HEK293 (cell line): ENCODE measurements around the gene KY.
A peak's percentile ranks its signal among the peaks of the same experiment; 100 is the strongest.

Source experiments
- CTCF ChIA-PET: fragments of 350-600 bp; formaldehyde crosslinking; extraction: SDS; loops from one replicate; lab custom pipeline; 2021; ENCODE audit warnings: antibody characterized with exemption; lab: Yijun Ruan, JAX
- POLR2A ChIA-PET: fragments of 300-600 bp; formaldehyde crosslinking; extraction: SDS; loops from one replicate; lab custom pipeline; 2020; ENCODE audit warnings: antibody characterized with exemption, inconsistent platforms; lab: Yijun Ruan, JAX
- H3K27ac ChIP-seq: fragments of 200-500 bp; sonication (Bioruptor generic); 2 replicates; pipeline ENCODE4 v1.5.1; 2014; ENCODE audit warnings: low read depth, low read length, control low read depth, inconsistent platforms; ENCODE audit errors: extremely low read depth
- H3K36me3 ChIP-seq, 2 experiments: fragments of 200-500 bp in 1 of 2; sonication (Bioruptor generic) in 1 of 2; 1 replicate in 1 of 2; 2 replicates in 1 of 2; pipeline ENCODE4 v1.5.1; 2014 to 2017; ENCODE audit warnings: inconsistent platforms in 2 of 2, low read length in 2 of 2; ENCODE audit not compliant: control insufficient read depth in 2 of 2, insufficient read depth in 1 of 2
- H3K4me1 ChIP-seq: fragments of 200-500 bp; sonication (Bioruptor generic); 2 replicates; pipeline ENCODE4 v1.5.1; 2014; ENCODE audit warnings: mild to moderate bottlenecking, low read length, inconsistent platforms; ENCODE audit not compliant: control insufficient read depth, insufficient read depth
- H3K4me3 ChIP-seq: 2 replicates; pipeline ENCODE4 v1.5.1; 2011; ENCODE audit warnings: low read depth, mild to moderate bottlenecking, control low read depth, low read length, moderate library complexity
- H3K9me3 ChIP-seq: fragments of 200-500 bp; sonication (Bioruptor generic); 2 replicates; pipeline ENCODE4 v1.5.1; 2014; ENCODE audit warnings: low read depth, low read length, inconsistent platforms; ENCODE audit not compliant: control insufficient read depth, insufficient read depth
- GLIS1 ChIP-seq: fragments of 450-650 bp; formaldehyde crosslinking; IDR thresholded peaks from 2 replicates; pipeline ENCODE4 v1.5.1; 2016; ENCODE audit warnings: missing biosample characterization, missing genetic modification characterization
- HOXC10 ChIP-seq: sonication (generic); formaldehyde crosslinking; IDR thresholded peaks from 2 replicates; pipeline ENCODE4 v1.8.1; 2023; ENCODE audit warnings: mild to moderate bottlenecking, missing genetic modification reagents
- REPIN1 ChIP-seq: fragments of 450-650 bp; formaldehyde crosslinking; IDR thresholded peaks from 2 replicates; pipeline ENCODE4 v1.5.1; 2017; ENCODE audit warnings: missing biosample characterization, missing genetic modification characterization, low read depth
- SCRT1 ChIP-seq: fragments of 450-650 bp; formaldehyde crosslinking; IDR thresholded peaks from 2 replicates; pipeline ENCODE4 v1.5.1; 2016; ENCODE audit warnings: missing biosample characterization, missing genetic modification characterization, borderline replicate concordance
- TCF7L2 ChIP-seq: IDR thresholded peaks from 2 replicates; pipeline ENCODE4 v1.6.1; 2011; ENCODE audit warnings: low read depth, mild to moderate bottlenecking, inconsistent platforms, low read length, moderate library complexity, borderline replicate concordance
- ZNF10 ChIP-seq: fragments of 450-650 bp; formaldehyde crosslinking; IDR thresholded peaks from 2 replicates; pipeline ENCODE4 v1.5.1; 2017; ENCODE audit warnings: missing biosample characterization, missing genetic modification characterization
- ZNF112 ChIP-seq: fragments of 450-650 bp; formaldehyde crosslinking; IDR thresholded peaks from 2 replicates; pipeline ENCODE4 v1.5.0; 2017; ENCODE audit warnings: missing biosample characterization, missing genetic modification characterization
- ZNF140 ChIP-seq: fragments of 450-650 bp; formaldehyde crosslinking; IDR thresholded peaks from 2 replicates; pipeline ENCODE4 v1.5.1; 2016; ENCODE audit warnings: missing biosample characterization, missing genetic modification characterization
- ZNF211 ChIP-seq: fragments of 450-650 bp; formaldehyde crosslinking; IDR thresholded peaks from 2 replicates; pipeline ENCODE4 v1.5.1; 2016; ENCODE audit warnings: low read depth, missing biosample characterization, missing genetic modification characterization
- ZNF311 ChIP-seq: fragments of 450-650 bp; formaldehyde crosslinking; IDR thresholded peaks from 2 replicates; pipeline ENCODE4 v1.5.1; 2017; ENCODE audit warnings: missing biosample characterization, missing genetic modification characterization, borderline replicate concordance
- ZNF37A ChIP-seq: fragments of 450-650 bp; IDR thresholded peaks from 2 replicates; pipeline ENCODE4 v1.5.1; 2018; ENCODE audit warnings: missing biosample characterization, missing genetic modification characterization
- ZNF391 ChIP-seq: fragments of 450-650 bp; formaldehyde crosslinking; IDR thresholded peaks from 2 replicates; pipeline ENCODE4 v1.5.1; 2016; ENCODE audit warnings: low read depth, missing biosample characterization, missing genetic modification characterization, borderline replicate concordance
- ZNF621 ChIP-seq: fragments of 450-650 bp; formaldehyde crosslinking; IDR thresholded peaks from 2 replicates; pipeline ENCODE4 v1.5.1; 2017; ENCODE audit warnings: missing biosample characterization, missing genetic modification characterization
- ZNF830 ChIP-seq: fragments of 450-650 bp; IDR thresholded peaks from 2 replicates; pipeline ENCODE4 v1.5.0; 2018; ENCODE audit warnings: missing biosample characterization, missing genetic modification characterization, low read depth, mild to moderate bottlenecking, moderate library complexity
- TF ChIP-seq, protein P1 (sequence below): fragments of 450-650 bp; formaldehyde crosslinking; IDR thresholded peaks from 2 replicates; pipeline ENCODE4 v1.5.1; 2017; ENCODE audit warnings: missing biosample characterization, missing genetic modification characterization
- TF ChIP-seq, protein P2 (sequence below): fragments of 450-650 bp; formaldehyde crosslinking; IDR thresholded peaks from 2 replicates; pipeline ENCODE4 v1.5.1; 2016; ENCODE audit warnings: missing biosample characterization, missing genetic modification characterization, borderline replicate concordance
- TF ChIP-seq, protein P3 (sequence below): fragments of 450-650 bp; formaldehyde crosslinking; IDR thresholded peaks from 2 replicates; pipeline ENCODE4 v1.5.1; 2016; ENCODE audit warnings: missing biosample characterization, missing genetic modification characterization
- TF ChIP-seq, protein P4 (sequence below): fragments of 450-650 bp; formaldehyde crosslinking; IDR thresholded peaks from 2 replicates; pipeline ENCODE4 v1.5.1; 2016; ENCODE audit warnings: missing biosample characterization, missing genetic modification characterization

KY gene

DNA sequence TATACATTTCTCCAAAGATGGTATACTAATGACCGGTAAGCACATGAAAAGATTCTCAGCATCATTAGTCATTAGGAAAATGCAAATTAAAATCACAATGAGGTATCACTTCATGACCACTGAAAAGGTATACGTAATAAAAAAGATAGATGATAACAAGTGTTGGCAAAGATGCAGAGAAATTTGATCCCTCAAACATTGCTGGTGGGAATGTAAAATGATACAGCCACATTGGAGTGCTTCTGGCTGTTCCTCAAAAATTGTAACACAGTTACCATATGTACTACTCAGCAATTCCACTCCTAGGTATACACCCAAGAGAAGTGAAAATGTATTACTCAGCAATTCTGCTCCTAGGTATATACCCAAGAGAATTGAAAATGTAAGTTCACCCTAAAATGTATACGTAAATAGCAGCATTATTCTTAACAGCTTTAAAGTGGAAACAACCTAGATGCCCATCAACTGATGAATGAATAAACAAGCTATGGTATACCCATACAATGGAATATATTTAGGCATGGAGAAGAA is 25.0 kb upstream of the KY start:
- no peak for TF ChIP-seq REPIN1 (tag by site-specific recombination)
- TF ChIP-seq ZNF112 (tag by site-specific recombination): no peak
- no peak for TF ChIP-seq ZNF311 (tag by site-specific recombination)
- TF ChIP-seq HOXC10 (CRISPR knock-in tag): no peak
- TF ChIP-seq ZNF211 (tag by site-specific recombination): no peak
- TF ChIP-seq TCF7L2: no peak
- TF ChIP-seq, protein P1, sequence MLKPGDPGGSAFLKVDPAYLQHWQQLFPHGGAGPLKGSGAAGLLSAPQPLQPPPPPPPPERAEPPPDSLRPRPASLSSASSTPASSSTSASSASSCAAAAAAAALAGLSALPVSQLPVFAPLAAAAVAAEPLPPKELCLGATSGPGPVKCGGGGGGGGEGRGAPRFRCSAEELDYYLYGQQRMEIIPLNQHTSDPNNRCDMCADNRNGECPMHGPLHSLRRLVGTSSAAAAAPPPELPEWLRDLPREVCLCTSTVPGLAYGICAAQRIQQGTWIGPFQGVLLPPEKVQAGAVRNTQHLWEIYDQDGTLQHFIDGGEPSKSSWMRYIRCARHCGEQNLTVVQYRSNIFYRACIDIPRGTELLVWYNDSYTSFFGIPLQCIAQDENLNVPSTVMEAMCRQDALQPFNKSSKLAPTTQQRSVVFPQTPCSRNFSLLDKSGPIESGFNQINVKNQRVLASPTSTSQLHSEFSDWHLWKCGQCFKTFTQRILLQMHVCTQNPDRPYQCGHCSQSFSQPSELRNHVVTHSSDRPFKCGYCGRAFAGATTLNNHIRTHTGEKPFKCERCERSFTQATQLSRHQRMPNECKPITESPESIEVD (tag by site-specific recombination): no peak
- no peak for TF ChIP-seq ZNF621
- peak; percentile 93 for TF ChIP-seq ZNF140
- TF ChIP-seq, protein P2, sequence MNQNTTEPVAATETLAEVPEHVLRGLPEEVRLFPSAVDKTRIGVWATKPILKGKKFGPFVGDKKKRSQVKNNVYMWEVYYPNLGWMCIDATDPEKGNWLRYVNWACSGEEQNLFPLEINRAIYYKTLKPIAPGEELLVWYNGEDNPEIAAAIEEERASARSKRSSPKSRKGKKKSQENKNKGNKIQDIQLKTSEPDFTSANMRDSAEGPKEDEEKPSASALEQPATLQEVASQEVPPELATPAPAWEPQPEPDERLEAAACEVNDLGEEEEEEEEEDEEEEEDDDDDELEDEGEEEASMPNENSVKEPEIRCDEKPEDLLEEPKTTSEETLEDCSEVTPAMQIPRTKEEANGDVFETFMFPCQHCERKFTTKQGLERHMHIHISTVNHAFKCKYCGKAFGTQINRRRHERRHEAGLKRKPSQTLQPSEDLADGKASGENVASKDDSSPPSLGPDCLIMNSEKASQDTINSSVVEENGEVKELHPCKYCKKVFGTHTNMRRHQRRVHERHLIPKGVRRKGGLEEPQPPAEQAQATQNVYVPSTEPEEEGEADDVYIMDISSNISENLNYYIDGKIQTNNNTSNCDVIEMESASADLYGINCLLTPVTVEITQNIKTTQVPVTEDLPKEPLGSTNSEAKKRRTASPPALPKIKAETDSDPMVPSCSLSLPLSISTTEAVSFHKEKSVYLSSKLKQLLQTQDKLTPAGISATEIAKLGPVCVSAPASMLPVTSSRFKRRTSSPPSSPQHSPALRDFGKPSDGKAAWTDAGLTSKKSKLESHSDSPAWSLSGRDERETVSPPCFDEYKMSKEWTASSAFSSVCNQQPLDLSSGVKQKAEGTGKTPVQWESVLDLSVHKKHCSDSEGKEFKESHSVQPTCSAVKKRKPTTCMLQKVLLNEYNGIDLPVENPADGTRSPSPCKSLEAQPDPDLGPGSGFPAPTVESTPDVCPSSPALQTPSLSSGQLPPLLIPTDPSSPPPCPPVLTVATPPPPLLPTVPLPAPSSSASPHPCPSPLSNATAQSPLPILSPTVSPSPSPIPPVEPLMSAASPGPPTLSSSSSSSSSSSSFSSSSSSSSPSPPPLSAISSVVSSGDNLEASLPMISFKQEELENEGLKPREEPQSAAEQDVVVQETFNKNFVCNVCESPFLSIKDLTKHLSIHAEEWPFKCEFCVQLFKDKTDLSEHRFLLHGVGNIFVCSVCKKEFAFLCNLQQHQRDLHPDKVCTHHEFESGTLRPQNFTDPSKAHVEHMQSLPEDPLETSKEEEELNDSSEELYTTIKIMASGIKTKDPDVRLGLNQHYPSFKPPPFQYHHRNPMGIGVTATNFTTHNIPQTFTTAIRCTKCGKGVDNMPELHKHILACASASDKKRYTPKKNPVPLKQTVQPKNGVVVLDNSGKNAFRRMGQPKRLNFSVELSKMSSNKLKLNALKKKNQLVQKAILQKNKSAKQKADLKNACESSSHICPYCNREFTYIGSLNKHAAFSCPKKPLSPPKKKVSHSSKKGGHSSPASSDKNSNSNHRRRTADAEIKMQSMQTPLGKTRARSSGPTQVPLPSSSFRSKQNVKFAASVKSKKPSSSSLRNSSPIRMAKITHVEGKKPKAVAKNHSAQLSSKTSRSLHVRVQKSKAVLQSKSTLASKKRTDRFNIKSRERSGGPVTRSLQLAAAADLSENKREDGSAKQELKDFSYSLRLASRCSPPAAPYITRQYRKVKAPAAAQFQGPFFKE (tag by site-specific recombination): no peak
- TF ChIP-seq, protein P3, sequence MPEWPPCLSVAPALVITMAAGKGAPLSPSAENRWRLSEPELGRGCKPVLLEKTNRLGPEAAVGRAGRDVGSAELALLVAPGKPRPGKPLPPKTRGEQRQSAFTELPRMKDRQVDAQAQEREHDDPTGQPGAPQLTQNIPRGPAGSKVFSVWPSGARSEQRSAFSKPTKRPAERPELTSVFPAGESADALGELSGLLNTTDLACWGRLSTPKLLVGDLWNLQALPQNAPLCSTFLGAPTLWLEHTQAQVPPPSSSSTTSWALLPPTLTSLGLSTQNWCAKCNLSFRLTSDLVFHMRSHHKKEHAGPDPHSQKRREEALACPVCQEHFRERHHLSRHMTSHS (tag by site-specific recombination): no peak
- TF ChIP-seq ZNF37A: no peak
- no peak for TF ChIP-seq ZNF391 (tag by site-specific recombination)
- TF ChIP-seq ZNF10 (tag by site-specific recombination): 0 out of 2 replicates have a peak, but pooled peaks have one; percentile 38
- 0 out of 2 replicates have a peak, but pooled peaks have one; percentile 11 for TF ChIP-seq GLIS1 (tag by site-specific recombination)
- ChIA-PET CTCF (no interaction called here), POLR2A (no interaction called here)
- Histone ChIP-seq H3K36me3 (no peaks in the 10 kb centered on the region), H3K9me3 (no peaks in the 10 kb centered on the region; the same call in 1 of the 2 replicates), H3K4me1 (no peaks in the 10 kb centered on the region), H3K4me3 (no peak overlapping the region), H3K27ac (no peak overlapping the region)

DNA sequence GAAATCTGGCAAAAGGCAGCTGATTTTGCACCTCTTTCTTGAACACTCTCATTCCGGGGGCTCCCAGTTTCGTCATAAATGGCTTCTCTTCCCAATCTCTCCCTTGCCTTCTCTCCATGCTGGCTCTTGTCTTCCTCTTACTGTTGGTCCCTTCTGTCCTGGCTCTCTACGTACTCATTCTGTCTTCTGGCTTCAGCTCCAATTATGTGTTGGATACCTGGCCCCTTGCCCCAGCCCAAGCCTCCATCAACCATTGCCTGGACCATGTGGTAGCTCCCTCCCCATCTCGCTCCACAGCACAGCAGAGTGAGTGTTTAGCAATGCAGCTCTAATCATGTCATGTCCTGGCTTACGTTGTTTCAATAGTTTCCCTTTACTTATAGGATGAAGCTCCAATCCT is 21.7 kb upstream of the KY start:
- Histone ChIP-seq H3K9me3 (no peaks in the 10 kb centered on the region; the same call in 1 of the 2 replicates), H3K4me1 (no peaks in the 10 kb centered on the region), H3K36me3 (no peaks in the 10 kb centered on the region), H3K4me3 (no peak overlapping the region), H3K27ac (no peak overlapping the region)
- TF ChIP-seq, protein P4, sequence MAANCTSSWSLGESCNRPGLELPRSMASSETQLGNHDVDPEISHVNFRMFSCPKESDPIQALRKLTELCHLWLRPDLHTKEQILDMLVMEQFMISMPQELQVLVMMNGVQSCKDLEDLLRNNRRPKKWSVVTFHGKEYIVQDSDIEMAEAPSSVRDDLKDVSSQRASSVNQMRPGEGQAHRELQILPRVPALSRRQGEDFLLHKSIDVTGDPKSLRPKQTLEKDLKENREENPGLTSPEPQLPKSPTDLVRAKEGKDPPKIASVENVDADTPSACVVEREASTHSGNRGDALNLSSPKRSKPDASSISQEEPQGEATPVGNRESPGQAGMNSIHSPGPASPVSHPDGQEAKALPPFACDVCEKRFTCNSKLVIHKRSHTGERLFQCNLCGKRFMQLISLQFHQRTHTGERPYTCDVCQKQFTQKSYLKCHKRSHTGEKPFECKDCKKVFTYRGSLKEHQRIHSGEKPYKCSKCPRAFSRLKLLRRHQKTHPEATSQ (tag by site-specific recombination): no peak
- TF ChIP-seq ZNF830: no peak
- TF ChIP-seq SCRT1 (tag by site-specific recombination): no peak
- ChIA-PET POLR2A (no interaction called here), CTCF (interaction anchor here (0.6 to 1.0 kb wide), 3 partner anchors 71 to 1115 kb away, joined by 3 to 4 read pairs (median 3); no protein-coding TSS in a partner anchor)
